HG02885 (cell line): ENCODE results near the gene CNTN1.
"Not testable (repeated sequence)": the region's sequence is repeated elsewhere in the genome, so short reads cannot be mapped to it uniquely, and the experiment has no call there.

Source experiments
- ATAC-seq: cut with Tn5 transposase; IDR thresholded peaks from one replicate; pipeline ENCODE4 v1.9.1; 2021; ENCODE audit warnings: mild to moderate bottlenecking; ENCODE audit not compliant: unreplicated experiment, poor library complexity

CNTN1 gene

DNA sequence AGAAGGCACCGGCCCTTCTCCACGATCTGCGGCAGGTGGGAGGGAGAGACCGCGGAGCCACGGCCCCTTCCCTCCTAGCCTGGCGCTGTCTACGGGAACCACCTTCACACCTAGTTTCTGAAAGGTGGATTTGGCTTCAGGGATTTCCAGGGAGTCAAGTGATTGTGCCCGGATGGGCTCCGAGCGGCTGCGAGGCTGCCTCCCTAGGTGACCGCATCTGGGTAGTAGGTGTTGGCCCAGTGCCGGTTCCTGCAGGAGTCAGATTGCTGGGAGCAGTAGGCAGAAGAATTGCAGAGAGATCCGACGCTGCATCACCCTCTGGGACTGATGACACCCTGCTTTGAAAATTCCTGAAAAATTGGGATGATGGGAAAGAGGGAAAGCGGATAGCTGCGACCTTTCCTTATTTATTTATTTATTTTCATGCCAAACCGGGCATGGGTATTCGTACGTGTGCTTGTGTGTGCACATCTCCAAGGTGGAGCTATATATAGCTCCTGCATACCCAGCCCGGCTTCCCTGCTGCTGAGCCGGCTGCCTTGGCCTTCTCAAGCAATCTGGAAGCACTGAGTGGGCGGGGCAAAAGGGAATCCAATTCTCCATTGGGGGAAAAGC, 1.1 kb downstream of the CNTN1 start:
- no peak for ATAC-seq

DNA sequence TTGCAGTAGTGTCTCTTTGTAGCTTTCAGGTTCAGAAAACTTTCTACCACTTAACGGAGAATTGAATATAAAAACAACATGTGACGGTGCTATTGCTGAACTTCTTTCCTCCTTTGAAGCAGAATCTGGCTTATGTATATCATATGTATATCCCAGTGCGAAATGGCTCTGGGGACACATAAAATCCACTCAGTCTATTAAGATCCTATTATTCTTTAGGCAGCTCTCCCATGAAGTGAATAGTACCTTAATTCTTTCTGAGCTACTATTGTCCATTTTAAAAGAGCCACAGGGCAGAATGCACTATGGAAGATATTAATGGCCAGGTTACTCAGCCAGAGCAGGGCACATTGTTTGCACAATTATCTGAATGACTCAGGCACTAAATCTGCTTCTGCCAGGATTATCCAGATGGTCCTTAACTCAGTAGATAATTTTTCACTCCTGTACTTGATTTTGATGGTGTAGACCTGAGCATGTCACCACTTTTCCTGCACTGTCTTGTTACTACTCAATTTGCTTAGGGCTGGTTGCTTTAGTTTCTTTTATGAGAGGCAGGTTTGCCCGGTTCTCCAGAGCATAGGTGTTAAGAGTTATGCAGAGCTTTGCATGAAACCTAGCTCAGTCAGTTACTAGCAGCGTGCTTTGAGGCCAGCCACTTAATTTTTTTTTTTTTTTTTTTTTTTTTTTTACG, 5.5 kb downstream of the CNTN1 start:
- ATAC-seq, result no peak

DNA sequence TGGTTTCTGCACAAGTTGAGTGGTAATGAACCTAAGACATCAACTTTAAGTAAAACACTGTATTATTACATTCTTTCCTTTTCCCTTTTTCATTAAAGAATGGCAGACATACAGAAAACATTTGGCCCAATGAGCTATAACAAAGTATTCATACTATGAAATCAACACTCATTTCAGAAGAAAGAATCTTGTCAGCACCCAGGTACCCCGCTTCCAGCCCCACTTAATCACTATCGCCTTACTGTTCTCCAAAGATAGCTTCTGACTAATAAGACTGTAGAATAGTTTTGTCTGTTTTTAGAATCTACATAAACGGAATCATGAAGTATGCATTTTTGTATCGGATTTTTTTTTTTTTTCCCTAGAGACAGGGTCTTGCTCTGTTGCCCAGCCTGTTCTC, 9.5 kb downstream of the CNTN1 start:
- ATAC-seq, result peak; percentile 86

DNA sequence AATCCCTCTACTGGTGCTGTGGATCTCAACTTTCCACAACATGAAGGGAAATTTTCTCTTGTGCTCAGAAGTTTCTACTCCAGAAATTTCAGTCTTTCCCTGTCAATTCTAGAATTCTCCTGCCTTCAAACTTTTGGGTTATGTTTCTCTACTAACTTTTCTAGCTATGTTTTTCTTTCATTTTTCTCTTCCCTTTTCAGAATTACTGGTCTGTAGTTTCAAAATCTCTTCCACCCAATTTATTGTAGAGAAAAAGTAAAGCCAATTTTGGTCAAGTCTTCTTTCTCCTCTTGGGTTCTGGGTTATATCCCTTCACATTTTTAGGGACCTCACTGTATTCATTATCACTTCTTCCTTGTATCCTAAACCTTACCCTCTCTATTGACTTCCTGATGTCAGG, 18.9 kb downstream of the CNTN1 start:
- ATAC-seq, result peak; percentile 56

DNA sequence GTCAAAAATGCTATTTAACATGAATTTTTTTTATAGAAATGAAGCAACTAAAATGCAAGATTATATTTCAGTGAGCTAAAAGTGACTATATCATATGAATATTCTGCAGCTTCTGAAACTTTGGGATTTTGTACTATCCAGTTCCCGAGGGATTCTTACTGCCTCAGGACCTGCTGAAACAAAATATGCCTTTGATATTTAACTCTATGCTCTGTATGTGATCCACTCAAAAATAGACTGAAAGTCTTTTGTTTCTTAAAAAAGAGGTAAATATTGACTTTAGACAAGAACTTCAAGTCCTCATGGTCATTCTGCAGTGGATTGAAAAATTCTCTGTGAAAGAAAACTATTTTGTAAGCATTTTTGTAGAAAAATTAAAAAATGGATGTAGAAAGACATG, 22.4 kb downstream of the CNTN1 start:
- no peak for ATAC-seq

DNA sequence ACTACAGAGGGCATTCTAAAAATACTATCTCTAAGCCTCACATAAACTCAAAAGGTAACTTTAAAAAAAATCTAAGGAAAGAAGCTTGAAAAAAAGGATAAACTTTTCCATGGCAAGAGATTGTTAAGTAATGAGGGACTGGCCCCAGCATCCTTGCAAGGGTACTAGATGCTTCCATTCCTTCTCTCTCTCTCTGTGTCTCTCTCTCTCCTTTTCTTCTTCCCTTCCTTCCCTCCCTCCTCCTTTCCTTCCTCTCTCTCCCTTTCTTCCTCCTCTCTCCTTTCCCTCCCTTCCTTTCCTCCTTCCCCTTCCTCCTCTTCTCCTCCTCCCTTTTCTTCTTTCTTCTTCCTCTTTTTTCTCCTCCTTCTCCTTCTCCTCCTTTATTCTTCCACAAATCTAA, 23.8 kb downstream of the CNTN1 start:
- ATAC-seq, result no peak

DNA sequence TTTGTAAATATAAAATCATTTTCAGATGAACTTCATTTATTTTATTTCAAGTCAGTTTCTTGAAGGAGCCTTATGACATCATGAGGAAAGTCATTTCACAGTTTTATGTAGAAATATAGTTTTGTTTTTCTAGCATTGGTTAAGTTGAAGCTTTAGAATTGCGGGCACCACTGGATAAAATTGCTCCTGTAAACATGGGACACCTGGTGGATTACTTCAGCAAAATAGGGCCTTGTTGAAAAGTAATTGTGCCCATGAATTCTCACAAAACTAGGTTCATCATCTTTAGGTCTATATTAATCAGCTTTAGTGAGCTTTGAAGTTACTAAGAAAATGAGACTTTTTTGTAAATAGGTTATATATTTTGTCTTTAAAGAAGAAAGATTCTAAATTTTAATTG, 25.3 kb downstream of the CNTN1 start:
- ATAC-seq, result no peak

DNA sequence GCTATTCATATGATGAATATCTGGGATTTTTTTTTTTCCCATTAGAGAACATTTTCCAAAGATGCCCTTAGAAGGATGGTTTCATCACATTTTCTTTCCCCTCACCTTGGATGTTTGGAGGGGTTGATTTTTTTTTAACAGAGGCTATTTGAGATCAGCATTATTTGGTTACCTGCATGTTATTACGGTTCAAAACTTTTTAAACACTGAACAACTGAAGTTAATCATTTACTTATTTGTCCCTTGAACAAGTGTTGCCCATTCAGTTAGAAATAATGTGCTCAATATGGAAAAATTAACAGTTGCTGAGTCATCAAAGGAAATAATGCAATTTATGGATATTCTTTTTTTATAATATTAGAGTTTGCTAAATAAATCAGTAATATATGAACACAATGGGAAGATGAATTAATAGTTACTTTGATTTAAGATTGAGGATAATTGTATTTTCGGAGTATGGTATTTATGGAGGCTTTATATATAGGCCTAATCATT, 26.7 kb downstream of the CNTN1 start:
- no peak for ATAC-seq

DNA sequence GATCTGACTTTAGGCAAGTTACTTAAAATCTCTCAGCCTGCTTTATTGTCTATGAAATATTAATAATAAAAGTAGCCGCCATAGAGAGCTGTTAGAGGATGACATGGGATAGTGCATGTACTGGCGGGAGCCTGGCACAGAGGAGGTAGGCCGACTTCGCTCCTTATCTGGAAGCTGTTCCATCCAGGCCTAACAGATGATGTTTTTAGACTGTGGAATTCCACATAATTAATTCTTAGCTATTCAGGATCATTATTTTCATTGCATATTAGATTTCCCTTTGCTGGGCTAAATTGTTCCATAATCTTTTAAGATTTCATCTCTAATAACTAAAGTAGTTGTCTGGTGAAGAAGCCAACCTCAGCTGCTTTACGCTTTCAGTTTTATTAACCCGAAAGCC, 30.8 kb downstream of the CNTN1 start:
- ATAC-seq, result no peak

DNA sequence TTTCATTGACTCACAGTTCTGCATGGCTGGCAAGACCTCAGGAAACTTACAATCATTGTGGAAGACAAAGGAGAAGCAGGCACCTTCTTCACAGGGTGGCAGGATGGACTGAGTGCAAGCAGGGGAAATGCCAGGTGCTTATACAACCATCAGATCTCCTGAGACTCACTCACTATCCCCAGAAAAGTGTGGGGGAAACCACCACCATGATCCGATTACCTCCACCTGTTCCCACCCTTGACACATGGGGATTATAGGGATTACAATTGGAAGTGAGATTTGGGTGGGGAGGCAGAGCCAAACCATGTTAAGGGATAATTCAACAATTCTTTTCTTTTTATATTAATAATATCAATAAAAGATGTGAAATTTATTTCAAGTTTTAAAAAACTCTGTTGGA, 34.1 kb downstream of the CNTN1 start:
- no peak for ATAC-seq

DNA sequence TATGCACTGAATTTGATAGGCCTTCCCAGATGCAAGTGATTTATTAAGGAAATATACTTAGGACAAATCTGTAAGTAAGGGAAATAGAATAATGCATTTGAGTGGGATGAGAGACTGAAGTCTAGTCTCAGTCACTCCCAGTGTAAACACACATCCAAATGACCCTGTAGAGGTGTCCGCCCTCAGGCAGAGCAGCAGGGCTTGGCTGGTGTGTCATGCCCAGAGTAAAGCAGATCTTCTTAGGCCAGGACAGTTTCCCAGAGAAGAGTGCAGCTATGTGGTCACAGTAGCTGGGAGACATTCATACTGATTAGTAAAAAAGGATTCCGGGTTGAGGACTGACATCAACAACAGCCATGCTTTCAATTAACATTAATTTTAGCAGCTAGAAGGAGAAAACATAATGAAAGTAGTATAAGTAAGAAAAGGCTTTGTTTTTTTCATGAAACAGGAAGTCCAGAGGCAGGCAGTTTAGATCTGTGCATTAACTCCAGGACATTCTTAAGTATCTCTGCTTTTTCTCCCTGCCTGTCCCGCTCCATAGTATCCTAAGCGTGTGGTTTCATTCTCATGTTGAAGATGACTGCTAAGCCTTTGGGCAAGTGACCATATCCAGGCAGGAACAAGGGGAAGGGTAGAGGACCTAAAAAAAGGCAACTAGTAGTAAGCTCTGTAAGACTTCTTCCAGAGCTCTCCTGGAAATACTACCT, 35.7 kb downstream of the CNTN1 start:
- ATAC-seq, result no peak

DNA sequence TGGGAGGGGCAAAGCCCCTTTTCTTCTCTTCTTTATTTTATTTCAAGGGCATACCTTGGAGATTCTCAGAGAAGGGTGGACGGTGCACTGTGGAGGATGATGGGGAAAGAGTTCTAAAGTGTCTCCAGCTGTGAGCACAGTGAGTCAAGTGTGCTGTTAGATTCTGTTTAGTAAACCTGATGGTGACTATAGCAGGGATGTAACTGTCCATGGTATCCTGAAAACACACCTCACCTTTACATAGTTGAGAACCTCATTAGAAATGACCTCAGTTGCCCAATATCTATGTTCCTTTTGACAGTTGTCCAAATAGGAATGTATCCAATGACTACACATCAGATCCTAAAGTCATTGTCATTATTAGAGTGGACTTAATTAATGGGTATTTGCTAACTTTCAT, 38.0 kb downstream of the CNTN1 start:
- no peak for ATAC-seq

DNA sequence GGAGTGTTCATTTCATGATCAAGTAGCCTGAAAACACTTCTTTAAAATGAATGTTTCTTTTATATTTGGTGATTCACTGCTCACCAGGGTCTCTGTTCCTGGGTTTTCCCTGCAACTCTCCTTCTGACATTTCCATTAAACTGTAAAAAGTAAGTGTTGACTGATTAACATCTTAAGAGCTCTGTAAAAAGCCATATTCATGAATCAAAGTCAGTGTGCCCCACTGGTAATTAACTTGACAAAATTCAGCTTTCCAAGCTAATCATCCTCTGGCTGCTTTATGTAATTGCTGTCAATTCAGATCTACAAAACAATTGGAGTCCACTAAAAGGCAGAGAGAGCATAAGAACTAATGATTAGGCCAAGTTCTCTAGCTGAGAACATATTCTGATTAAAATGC, 41.6 kb downstream of the CNTN1 start:
- no peak for ATAC-seq

DNA sequence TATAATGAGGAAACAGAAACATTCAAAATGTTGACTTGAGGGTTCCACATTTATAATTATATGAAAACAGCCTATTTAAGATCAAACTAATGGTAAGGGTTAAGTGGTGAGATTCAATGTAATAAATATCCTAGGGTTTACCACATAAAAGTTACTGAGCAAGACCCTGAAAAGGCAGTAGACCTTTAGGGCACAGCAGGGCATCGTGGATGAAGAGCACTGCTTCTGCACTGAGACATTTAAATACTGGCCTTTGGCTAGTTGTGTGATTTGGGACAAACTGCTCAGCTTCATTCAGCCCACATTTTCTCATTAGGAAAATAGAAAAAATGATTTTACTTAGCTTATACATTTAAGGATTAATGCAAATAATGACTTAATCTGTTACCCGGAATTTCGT, 42.0 kb downstream of the CNTN1 start:
- ATAC-seq, result no peak

DNA sequence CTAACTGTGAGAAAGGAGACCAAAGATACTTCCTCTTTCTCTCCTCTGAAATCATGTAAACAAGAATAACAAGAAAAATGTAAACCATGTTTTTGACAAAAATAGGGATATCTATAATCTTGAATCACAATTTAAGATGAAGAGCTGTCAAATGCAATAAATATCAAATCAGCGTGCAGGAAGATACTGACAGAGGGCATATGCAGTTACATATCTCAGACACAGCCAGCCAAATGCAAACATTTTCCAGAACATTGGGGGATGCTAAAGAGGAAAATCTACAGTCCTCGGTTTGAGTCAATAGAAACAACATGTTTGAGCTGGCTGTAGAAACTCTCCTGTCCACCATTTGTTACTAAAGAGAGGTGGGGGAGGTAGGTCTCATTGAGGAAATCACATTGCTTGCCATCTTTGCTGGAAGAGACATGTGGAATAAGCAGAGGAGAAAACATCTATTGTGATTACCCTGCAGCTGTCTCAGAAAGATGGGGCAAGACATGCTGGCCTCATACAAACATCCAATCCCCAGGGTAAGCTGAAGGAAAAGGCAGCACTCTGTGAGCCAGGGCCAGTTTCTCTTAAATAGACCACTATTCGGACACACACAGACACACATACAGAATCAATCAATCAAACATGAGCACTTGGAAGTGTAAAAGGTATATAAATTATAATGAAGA, 43.5 kb downstream of the CNTN1 start:
- no peak for ATAC-seq

DNA sequence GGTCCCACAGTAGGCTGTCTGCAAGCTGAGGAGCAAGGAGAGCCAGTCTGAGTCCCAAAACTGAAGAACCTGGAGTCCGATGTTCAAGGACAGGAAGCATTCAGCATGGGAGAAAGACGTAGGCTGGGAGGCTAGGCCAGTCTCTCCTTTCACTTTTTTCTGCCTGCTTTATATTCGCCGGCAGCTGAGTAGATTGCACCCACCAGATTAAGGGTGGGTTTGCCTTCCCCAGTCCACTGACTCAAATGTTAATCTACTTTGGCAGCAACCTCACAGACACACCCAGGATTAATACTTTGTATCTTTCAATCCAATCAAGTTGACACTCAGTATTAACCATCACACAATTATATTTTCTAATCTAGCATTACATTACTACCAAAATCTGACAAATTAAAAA, 45.2 kb downstream of the CNTN1 start:
- ATAC-seq, result not testable (repeated sequence)

DNA sequence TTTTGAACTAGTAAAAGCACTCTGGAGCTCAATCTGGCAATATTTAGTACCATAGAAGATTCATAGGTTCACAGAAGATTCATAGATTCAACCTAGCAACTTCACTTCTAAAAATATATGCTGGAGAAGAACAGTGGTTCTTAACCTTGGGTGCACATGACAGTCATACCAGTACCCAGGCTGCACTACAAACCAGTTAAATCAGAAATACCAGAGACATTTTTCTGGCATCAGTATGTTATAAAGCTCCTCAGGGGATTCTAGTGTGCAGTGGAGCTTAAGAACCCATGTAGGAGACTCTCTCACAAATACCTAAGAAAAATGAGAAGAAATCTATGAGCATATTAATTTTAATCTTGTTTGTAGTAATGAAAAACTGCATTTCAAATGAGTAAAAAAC, 46.6 kb downstream of the CNTN1 start:
- ATAC-seq, result no peak

DNA sequence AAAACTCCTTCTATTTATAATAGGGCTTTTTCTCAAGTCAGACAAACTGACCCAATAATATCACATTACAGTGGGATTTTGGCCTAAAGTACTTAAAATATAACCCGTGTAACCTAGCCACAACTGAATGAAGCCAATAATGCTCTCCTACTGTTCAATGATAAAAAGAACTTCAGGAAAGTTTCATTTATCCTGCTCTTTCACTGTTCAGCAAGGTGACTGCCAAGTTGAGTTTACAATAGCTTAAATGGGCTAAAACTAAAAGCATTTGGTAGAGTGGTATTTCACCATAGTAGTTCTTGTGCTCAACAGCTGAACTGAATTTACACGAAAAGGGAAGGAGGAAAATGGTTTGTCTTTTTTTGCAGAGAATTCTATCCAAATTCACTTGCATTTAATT, 49.8 kb downstream of the CNTN1 start:
- ATAC-seq, result no peak

DNA sequence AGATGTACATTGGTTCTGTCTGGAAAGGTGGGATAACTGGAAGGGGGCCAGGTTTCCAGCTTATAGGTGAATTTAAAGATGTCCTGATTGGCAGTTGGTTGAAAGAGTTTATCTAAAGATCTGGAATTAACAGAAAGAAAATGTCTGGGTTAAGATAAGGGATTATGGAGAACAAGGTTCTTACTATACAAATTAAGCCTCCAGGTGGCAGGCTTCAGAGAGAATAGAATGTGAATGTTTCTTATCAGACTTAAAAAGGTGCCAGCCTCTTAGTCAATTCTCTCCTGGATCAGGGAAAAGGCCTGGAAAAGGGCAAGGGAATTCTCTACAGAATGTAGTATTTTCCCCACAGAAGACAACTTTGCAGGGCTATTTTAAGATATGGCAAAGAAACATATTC, 53.1 kb downstream of the CNTN1 start:
- no peak for ATAC-seq

DNA sequence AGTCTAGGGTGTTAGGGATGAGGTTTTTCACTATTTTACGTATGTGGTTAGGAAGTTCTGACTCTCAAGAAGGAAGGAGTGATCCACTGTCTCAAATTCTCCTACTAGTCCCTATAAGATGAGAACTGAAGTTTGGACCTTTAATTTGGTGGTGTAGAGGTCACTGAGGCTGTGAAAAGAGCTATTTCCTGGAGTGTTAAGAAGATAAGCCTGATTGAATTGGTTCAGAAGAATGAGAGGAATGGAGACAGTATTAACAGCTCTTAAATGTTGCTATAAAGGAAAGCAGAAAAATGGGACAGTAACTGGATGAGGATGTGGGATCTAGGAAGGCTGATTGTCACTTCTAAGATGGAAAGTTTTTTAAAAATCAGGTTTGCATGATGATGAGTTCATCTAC, 57.6 kb downstream of the CNTN1 start:
- ATAC-seq, result no peak

DNA sequence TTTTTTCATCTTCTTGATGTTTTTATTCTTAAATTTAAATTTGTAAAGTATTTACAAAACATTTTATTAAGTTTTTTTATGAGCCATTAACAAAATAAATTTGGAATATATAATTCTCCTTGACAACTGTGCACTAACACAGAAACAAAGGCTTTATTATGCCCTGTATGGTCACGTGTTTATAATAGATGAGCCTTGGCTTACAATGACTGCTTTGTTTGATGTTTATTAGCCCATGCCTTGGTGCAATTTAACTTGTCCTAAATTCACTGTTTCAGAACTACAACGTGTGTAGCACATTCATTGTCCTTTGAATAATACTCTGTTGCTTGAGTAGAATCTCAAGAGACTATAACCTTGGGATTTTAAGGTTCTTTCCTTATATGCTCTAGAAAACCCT, 59.8 kb downstream of the CNTN1 start:
- no peak for ATAC-seq
